ENCODE measurements around the gene CYP4Z1.
"Not testable (repeated sequence)": the region's sequence is repeated elsewhere in the genome, so short reads cannot be mapped to it uniquely, and the experiment has no call there.

Gene CYP4Z1

DNA sequence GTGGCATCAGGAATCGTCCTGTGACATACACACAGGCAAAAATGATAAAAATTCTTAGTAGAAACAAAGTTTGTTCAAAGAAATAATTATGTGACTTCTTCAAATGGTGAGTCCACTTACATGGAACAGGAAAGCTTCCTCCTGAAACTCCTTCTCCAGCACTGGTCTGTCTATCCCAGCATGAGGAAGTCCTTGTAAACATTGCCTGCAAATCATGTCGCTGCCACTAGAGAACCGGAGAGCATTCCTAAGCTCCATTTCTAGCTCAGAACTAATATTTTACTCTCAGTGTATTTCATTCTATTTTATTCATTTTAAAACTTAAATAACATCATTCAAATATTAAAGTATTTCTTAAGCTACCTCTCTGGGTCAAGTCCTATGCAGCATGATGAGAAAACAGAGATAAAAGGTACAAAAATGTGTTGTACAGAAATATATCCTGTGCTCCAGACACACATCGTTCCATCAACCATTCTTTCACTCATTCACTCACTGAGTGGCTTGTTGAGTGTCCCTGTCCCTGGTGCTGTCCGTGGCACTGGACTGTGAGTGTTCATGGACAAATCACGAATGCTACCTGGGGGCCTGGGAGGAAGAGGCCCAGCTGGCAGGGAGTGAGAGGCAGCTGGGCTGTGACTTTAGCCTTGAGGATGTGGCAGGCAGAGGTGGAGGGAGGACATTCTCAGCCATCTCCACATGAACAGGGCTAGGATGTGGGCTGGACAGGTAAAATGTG lies 80.2 kb downstream of the CYP4Z1 start:
- Histone ChIP-seq H3K9me3 (ENCODE audit: insufficient read depth, low read length, severe bottlenecking) (no peaks in the 10 kb centered on the region), H3K4me3 (ENCODE audit: low read depth in 1 of 2, low read length in 2 of 2) (no peak overlapping the region), H3K27me3 (ENCODE audit: insufficient read depth, low read length, poor library complexity) (no peaks in the 10 kb centered on the region), H3K4me1 (ENCODE audit: insufficient read depth, low read length) (no peaks in the 10 kb centered on the region), H3K27ac (ENCODE audit: low read length) (no peak overlapping the region), H3K9ac (ENCODE audit: low read depth, low read length) (no peak overlapping the region), H3K79me2 (ENCODE audit: insufficient read depth, low read length) (no peaks in the 10 kb centered on the region), H2AFZ (ENCODE audit: low read depth, low read length) (no peak overlapping the region), H4K20me1 (ENCODE audit: insufficient read depth, low read length) (no peaks in the 10 kb centered on the region), H3K36me3 (ENCODE audit: insufficient read depth, low read length) (no peaks in the 10 kb centered on the region), H3K4me2 (ENCODE audit: insufficient read depth, low read length) (no peak overlapping the region)
- TF ChIP-seq CTCF (IDR thresholded peaks at IDR 0.05; ENCODE audit: borderline replicate concordance, extremely low read depth, low read length, poor library complexity, severe bottlenecking) (no peak), EZH2 (IDR thresholded peaks at IDR 0.05; ENCODE audit: borderline replicate concordance, low read depth, low read length, severe bottlenecking) (no peak)
- DNase-seq (no peak), ATAC-seq (ENCODE audit: insufficient read depth, low read depth) (no peak)

DNA sequence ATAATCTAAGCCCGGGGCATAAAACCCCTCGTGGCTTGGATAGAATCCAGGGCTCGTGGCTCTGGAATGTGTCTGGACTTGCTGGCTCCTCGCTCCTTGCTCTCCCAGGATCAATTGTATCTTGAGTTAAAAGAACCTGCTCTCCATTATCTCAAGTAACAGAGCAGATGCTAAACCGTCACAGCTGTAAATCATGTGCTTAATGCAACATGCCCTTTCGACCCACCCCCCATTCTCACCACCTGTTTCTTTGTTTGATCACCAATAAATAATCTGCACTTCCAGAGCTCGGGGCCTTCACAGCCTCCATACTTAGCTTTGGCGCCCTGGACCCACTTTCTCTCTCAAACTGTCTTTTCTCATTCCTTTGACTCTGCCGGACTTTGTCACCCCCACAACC lies 82.1 kb downstream of the CYP4Z1 start:
- H3K9ac ChIP-seq (ENCODE audit: low read depth, low read length); DNase-seq: not testable (repeated sequence)

GRCh38 chr1:47156457-47156856 lies 89.4 kb downstream of the CYP4Z1 start:
- H2AFZ ChIP-seq (ENCODE audit: low read depth, low read length); H3K4me3 ChIP-seq (ENCODE audit: low read depth in 1 of 2, low read length in 2 of 2); DNase-seq; H3K27me3 ChIP-seq (ENCODE audit: insufficient read depth, low read length, poor library complexity); H3K36me3 ChIP-seq (ENCODE audit: insufficient read depth, low read length); H3K4me1 ChIP-seq (ENCODE audit: insufficient read depth, low read length); H3K79me2 ChIP-seq (ENCODE audit: insufficient read depth, low read length); H4K20me1 ChIP-seq (ENCODE audit: insufficient read depth, low read length); H3K27ac ChIP-seq (ENCODE audit: low read length); H3K9me3 ChIP-seq (ENCODE audit: insufficient read depth, low read length, severe bottlenecking); H3K4me2 ChIP-seq (ENCODE audit: insufficient read depth, low read length); H3K9ac ChIP-seq (ENCODE audit: low read depth, low read length); ATAC-seq (ENCODE audit: insufficient read depth, low read depth): not testable (repeated sequence)

More for the DNA sequence above, 82.1 kb downstream of the CYP4Z1 start:
- H3K9me3 ChIP-seq (ENCODE audit: insufficient read depth, low read length, severe bottlenecking); H3K4me3 ChIP-seq (ENCODE audit: low read depth in 1 of 2, low read length in 2 of 2); H3K4me1 ChIP-seq (ENCODE audit: insufficient read depth, low read length); H3K4me2 ChIP-seq (ENCODE audit: insufficient read depth, low read length); ATAC-seq (ENCODE audit: insufficient read depth, low read depth); H3K36me3 ChIP-seq (ENCODE audit: insufficient read depth, low read length); H3K79me2 ChIP-seq (ENCODE audit: insufficient read depth, low read length); H2AFZ ChIP-seq (ENCODE audit: low read depth, low read length); H3K27ac ChIP-seq (ENCODE audit: low read length); H4K20me1 ChIP-seq (ENCODE audit: insufficient read depth, low read length); H3K27me3 ChIP-seq (ENCODE audit: insufficient read depth, low read length, poor library complexity): not testable (repeated sequence)

- H4K20me1 ChIP-seq (ENCODE audit: insufficient read depth, low read length); ATAC-seq (ENCODE audit: insufficient read depth, low read depth); DNase-seq; H2AFZ ChIP-seq (ENCODE audit: low read depth, low read length); H3K4me2 ChIP-seq (ENCODE audit: insufficient read depth, low read length); H3K27me3 ChIP-seq (ENCODE audit: insufficient read depth, low read length, poor library complexity); H3K9me3 ChIP-seq (ENCODE audit: insufficient read depth, low read length, severe bottlenecking); H3K27ac ChIP-seq (ENCODE audit: low read length); H3K9ac ChIP-seq (ENCODE audit: low read depth, low read length); H3K79me2 ChIP-seq (ENCODE audit: insufficient read depth, low read length); H3K4me1 ChIP-seq (ENCODE audit: insufficient read depth, low read length); H3K4me3 ChIP-seq (ENCODE audit: low read depth in 1 of 2, low read length in 2 of 2); H3K36me3 ChIP-seq (ENCODE audit: insufficient read depth, low read length): not testable (repeated sequence)
Observed at GRCh38 chr1:47157957-47158356, 90.9 kb downstream of the CYP4Z1 start.

- DNase-seq: no peak
- Histone ChIP-seq H3K27ac (ENCODE audit: low read length) (no peak overlapping the region), H3K4me1 (ENCODE audit: insufficient read depth, low read length) (no peaks in the 10 kb centered on the region), H3K4me3 (ENCODE audit: low read depth in 1 of 2, low read length in 2 of 2) (no peak overlapping the region), H3K36me3 (ENCODE audit: insufficient read depth, low read length) (no peaks in the 10 kb centered on the region), H4K20me1 (ENCODE audit: insufficient read depth, low read length) (no peaks in the 10 kb centered on the region), H3K79me2 (ENCODE audit: insufficient read depth, low read length) (no peaks in the 10 kb centered on the region), H2AFZ (ENCODE audit: low read depth, low read length) (no peak overlapping the region), H3K27me3 (ENCODE audit: insufficient read depth, low read length, poor library complexity) (peaks cover 3% of the 10 kb centered on the region), H3K9me3 (ENCODE audit: insufficient read depth, low read length, severe bottlenecking) (no peaks in the 10 kb centered on the region), H3K4me2 (ENCODE audit: insufficient read depth, low read length) (no peak overlapping the region), H3K9ac (ENCODE audit: low read depth, low read length) (no peak overlapping the region)
- TF ChIP-seq EZH2 (IDR thresholded peaks at IDR 0.05; ENCODE audit: borderline replicate concordance, low read depth, low read length, severe bottlenecking): no peak
- TF ChIP-seq CTCF (IDR thresholded peaks at IDR 0.05; ENCODE audit: borderline replicate concordance, extremely low read depth, low read length, poor library complexity, severe bottlenecking): no peak
- ATAC-seq (ENCODE audit: insufficient read depth, low read depth): no peak
Observed at GRCh38 chr1:47160716-47161115, 93.7 kb downstream of the CYP4Z1 start.

All from DND-41 (cell line).